HepG2 (cell line): ENCODE measurements around the gene ATRAID. TPM values are rescaled to one million over a fixed set of nuclear protein-coding genes. Genes with fewer than 3 reads are reported as not detected.

Experiments used
- ATAC-seq: fragments of 200-7000 bp; cut with Tn5 transposase; 3 replicates; pipeline ENCODE4 v1.9.1; 2020; ENCODE audit warnings: mild to moderate bottlenecking, moderate library complexity
- BruUV-seq: library from RNA; stranded (reverse); fragments of 400-500 nt; replicated peaks from 2 replicates; lab custom pipeline; 2021; lab: Mats Ljungman, UMichigan
- CTCF ChIA-PET: fragments of 300-600 bp; formaldehyde crosslinking; extraction: SDS; loops from one replicate; lab custom pipeline; 2021; ENCODE audit warnings: low total read pairs, inconsistent platforms, low intra/inter-chr PET ratio; lab: Yijun Ruan, JAX
- POLR2A ChIA-PET: fragments of 350-600 bp; sonication (Branson Sonifier 250); formaldehyde crosslinking; loops from one replicate; lab custom pipeline; 2020; ENCODE audit warnings: antibody characterized with exemption, inconsistent platforms; lab: Yijun Ruan, JAX
- DNase-seq: peaks from one replicate; pipeline ENCODE4 v3.0.0-alpha.2; 2015; ENCODE audit warnings: low spot score
- FAIRE-seq: peaks from 3 replicates; lab custom pipeline; 2011; peaks lifted over from hg19 to GRCh38; lab: Jason Lieb, UNC
- H2AFZ ChIP-seq: one replicate; pipeline ENCODE4 v1.6.1; 2011; ENCODE audit warnings: low read length, inconsistent platforms
- H3K27ac ChIP-seq: fragments of 300-600 bp; 3 replicates; pipeline ENCODE4 v1.8.0; 2011; ENCODE audit warnings: mixed run types, mild to moderate bottlenecking, mixed read lengths, low read length, inconsistent platforms; ENCODE audit not compliant: insufficient read depth; ENCODE audit errors: extremely low read length
- H3K27me3 ChIP-seq, 2 experiments: fragments of 200-600 bp in 1 of 2; 2 replicates in 1 of 2; 3 replicates in 1 of 2; pipeline versions ENCODE4 v1.6.0 to v1.8.0; 2011; ENCODE audit warnings: low read length in 2 of 2, mild to moderate bottlenecking in 2 of 2, moderate library complexity in 2 of 2, inconsistent platforms in 1 of 2; ENCODE audit not compliant: insufficient read depth in 2 of 2, control insufficient read depth in 1 of 2
- H3K36me3 ChIP-seq, 2 experiments: fragments of 200-600 bp in 1 of 2; replicated peaks in 1 of 2; 2 replicates in 1 of 2; 3 replicates in 1 of 2; pipeline versions ENCODE4 v1.5.1 to v1.8.0; 2011; ENCODE audit warnings: low read length in 2 of 2, inconsistent platforms in 1 of 2; ENCODE audit not compliant: insufficient read depth in 2 of 2, control insufficient read depth in 1 of 2
- H3K4me1 ChIP-seq: 2 replicates; pipeline ENCODE4 v1.5.1; 2012; ENCODE audit warnings: low read length, inconsistent platforms; ENCODE audit not compliant: insufficient read depth
- H3K4me2 ChIP-seq: 2 replicates; pipeline ENCODE4 v1.6.0; 2011; ENCODE audit warnings: low read depth, low read length, inconsistent platforms
- H3K4me3 ChIP-seq, 3 experiments: fragments of 200-600 bp in 1 of 3; sonication (generic), shearing (Covaris generic) in 1 of 3; replicated peaks in 1 of 3; 2 replicates each; pipeline ENCODE4 v1.5.1; 2011 to 2016; ENCODE audit warnings: low read length in 3 of 3, inconsistent platforms in 2 of 3, low read depth in 2 of 3, mild to moderate bottlenecking in 2 of 3, control low read depth in 1 of 3, mixed read lengths in 1 of 3; ENCODE audit not compliant: insufficient read depth in 1 of 3
- H3K79me2 ChIP-seq: one replicate; pipeline ENCODE4 v1.6.1; 2011; ENCODE audit warnings: low read length, inconsistent platforms; ENCODE audit not compliant: insufficient read depth
- H3K9ac ChIP-seq: 2 replicates; pipeline ENCODE4 v1.6.0; 2011; ENCODE audit warnings: mild to moderate bottlenecking, low read depth, low read length, inconsistent platforms; ENCODE audit not compliant: insufficient read depth
- H3K9me3 ChIP-seq: 2 replicates; pipeline ENCODE4 v1.5.1; 2012; ENCODE audit warnings: mild to moderate bottlenecking, low read length
- H4K20me1 ChIP-seq: 2 replicates; pipeline ENCODE4 v1.6.0; 2011; ENCODE audit warnings: inconsistent platforms, mild to moderate bottlenecking, low read length, moderate library complexity; ENCODE audit not compliant: insufficient read depth
- CENPX ChIP-seq: sonication (generic); formaldehyde crosslinking; IDR thresholded peaks from 2 replicates; pipeline ENCODE4 v1.9.0; 2021; ENCODE audit warnings: mild to moderate bottlenecking, missing genetic modification reagents, moderate library complexity
- HNF4A ChIP-seq: sonication (generic); formaldehyde crosslinking; IDR thresholded peaks from 2 replicates; pipeline ENCODE4 v1.4.0; 2020; ENCODE audit warnings: missing genetic modification reagents
- NFIB ChIP-seq: sonication (generic); formaldehyde crosslinking; IDR thresholded peaks from 2 replicates; pipeline ENCODE4 v1.9.0; 2021; ENCODE audit warnings: missing genetic modification reagents, mild to moderate bottlenecking, borderline replicate concordance
- RELA ChIP-seq: sonication (generic); formaldehyde crosslinking; IDR thresholded peaks from 2 replicates; pipeline ENCODE4 v1.4.0; 2020; ENCODE audit warnings: missing genetic modification reagents
- ZNF180 ChIP-seq: sonication (generic); formaldehyde crosslinking; IDR thresholded peaks from 2 replicates; pipeline ENCODE4 v1.4.0; 2020; ENCODE audit warnings: low read depth, missing genetic modification reagents, borderline replicate concordance
- WGBS: methylation state at CpG from one replicate; pipeline ENCODE4 v1.1.6; 2017; ENCODE audit warnings: low lambda C conversion rate; 5-methylcytosine and 5-hydroxymethylcytosine counted together
- in situ Hi-C: cut with HindIII; loops from 2 replicates; pipeline ENCODE4 v1.10.0; 2017; ENCODE audit warnings: low pct_unique_long_range_greater_than_20kb; ENCODE audit not compliant: extremely low pct_ligation_motif_present
- intact Hi-C: fragments of 100-400 bp; cut with micrococcal nuclease; formaldehyde crosslinking; loops from one replicate; pipeline ENCODE4 v1.10.0; 2022; ENCODE audit not compliant: unreplicated experiment
- polyA plus RNA-seq, 8 experiments: library from polyadenylated mRNA; depleted of rRNA in 3 of 8; stranded (reverse) in 7 of 8; unstranded in 1 of 8; fragments of >200 nt; fragmentation: Illumina TruSeq in 4 of 8; extraction: Trizol in 4 of 8; gene quantifications; 2 replicates each; pipeline versions ENCODE4 v1.2.1 to v1.2.3, GENCODE V29; 2011 to 2016; ENCODE audit warnings: low read depth in 4 of 8, missing spikeins in 1 of 8, mixed read lengths in 1 of 8; ENCODE audit not compliant: insufficient read depth in 1 of 8
- total RNA-seq, 5 experiments: library from RNA; depleted of rRNA; stranded (reverse); fragments of >200 nt; fragmentation: Illumina TruSeq; extraction: Trizol; gene quantifications; 2 replicates each; pipeline ENCODE4 v1.2.3, GENCODE V29; 2016; ENCODE audit warnings: low read depth in 1 of 5
- TF ChIP-seq, protein P1 (sequence below): fragments of 450-650 bp; IDR thresholded peaks from 2 replicates; pipeline ENCODE4 v1.6.1; 2017; ENCODE audit warnings: mild to moderate bottlenecking
- TF ChIP-seq, protein P2 (sequence below): sonication (generic); formaldehyde crosslinking; conservative IDR thresholded peaks from 2 replicates; pipeline ENCODE4 v1.4.0; 2020; ENCODE audit warnings: mild to moderate bottlenecking, missing genetic modification reagents, moderate library complexity
- TF ChIP-seq, protein P3 (sequence below): sonication (generic); formaldehyde crosslinking; IDR thresholded peaks from 2 replicates; pipeline ENCODE4 v1.8.0; 2022; ENCODE audit warnings: mild to moderate bottlenecking, missing genetic modification reagents, moderate library complexity
- TF ChIP-seq, protein P4 (sequence below): sonication (generic); formaldehyde crosslinking; IDR thresholded peaks from 2 replicates; pipeline ENCODE4 v1.4.0; 2020; ENCODE audit warnings: missing genetic modification reagents
- TF ChIP-seq, protein P5 (sequence below): sonication (generic); formaldehyde crosslinking; IDR thresholded peaks from 2 replicates; pipeline ENCODE4 v1.5.1; 2020; ENCODE audit warnings: missing genetic modification reagents, mild to moderate bottlenecking, borderline replicate concordance

ATRAID gene
- total and polyA plus RNA-seq, 2 of the 13 experiments (the other 11 are each of a cell fraction or from before 2014, with no cell fraction given) = 207 to 382 TPM

DNA sequence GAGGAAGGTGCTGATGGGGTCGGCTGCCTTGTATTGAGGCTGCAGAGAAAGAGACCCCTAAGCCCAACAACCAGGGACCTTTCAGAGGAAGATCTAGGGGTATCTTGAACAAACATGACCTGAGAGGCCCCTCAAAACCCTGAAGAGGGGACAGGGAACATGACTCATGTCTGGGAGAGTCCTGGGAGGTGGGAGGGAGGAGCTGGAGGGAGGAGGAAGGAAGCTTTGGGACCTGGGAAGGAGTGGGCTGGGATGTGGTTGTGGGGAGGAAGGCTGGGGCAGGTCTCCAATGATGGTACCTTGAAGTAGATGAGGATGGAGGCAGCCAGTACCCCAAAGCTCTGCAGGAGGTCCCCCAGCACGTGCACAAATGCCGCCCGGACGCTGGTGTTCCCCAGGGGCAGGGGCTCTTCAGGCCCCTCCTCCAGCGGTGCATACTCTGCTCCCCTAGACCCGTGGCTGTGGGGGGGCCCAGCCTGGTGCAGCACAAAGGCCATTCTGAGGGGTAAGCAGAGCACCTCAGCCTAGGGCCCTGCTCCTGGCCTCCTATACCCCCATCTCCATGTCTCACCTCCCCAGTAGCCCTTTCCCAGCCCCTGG lies 45.1 kb downstream of the ATRAID start (continued):
- TF ChIP-seq, protein P1, sequence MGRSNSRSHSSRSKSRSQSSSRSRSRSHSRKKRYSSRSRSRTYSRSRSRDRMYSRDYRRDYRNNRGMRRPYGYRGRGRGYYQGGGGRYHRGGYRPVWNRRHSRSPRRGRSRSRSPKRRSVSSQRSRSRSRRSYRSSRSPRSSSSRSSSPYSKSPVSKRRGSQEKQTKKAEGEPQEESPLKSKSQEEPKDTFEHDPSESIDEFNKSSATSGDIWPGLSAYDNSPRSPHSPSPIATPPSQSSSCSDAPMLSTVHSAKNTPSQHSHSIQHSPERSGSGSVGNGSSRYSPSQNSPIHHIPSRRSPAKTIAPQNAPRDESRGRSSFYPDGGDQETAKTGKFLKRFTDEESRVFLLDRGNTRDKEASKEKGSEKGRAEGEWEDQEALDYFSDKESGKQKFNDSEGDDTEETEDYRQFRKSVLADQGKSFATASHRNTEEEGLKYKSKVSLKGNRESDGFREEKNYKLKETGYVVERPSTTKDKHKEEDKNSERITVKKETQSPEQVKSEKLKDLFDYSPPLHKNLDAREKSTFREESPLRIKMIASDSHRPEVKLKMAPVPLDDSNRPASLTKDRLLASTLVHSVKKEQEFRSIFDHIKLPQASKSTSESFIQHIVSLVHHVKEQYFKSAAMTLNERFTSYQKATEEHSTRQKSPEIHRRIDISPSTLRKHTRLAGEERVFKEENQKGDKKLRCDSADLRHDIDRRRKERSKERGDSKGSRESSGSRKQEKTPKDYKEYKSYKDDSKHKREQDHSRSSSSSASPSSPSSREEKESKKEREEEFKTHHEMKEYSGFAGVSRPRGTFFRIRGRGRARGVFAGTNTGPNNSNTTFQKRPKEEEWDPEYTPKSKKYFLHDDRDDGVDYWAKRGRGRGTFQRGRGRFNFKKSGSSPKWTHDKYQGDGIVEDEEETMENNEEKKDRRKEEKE = no peak
- TF ChIP-seq NFIB (CRISPR knock-in tag) (no peak), HNF4A (CRISPR knock-in tag) (no peak)

DNA sequence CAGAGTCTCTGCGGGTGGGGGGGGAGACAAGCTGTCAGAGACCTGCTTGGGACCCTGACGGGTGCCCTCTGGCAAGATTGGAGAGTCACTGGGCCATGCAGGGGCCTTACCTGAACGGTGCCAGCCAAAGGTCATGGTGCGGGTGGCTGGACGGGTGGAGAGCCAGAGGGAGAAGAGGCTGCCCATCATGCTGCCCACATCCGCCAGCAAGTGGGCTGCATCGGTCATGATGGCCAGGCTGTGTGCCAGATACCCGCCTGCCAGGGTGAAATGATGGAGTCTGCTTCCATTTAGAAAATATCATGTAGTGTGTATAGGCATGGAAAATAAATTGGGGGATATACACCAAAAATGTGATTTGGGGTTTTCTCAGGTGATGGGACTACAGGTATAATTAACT lies 46.2 kb downstream of the ATRAID start:
- Histone ChIP-seq H3K36me3 (no peaks in the 10 kb centered on the region), H3K4me1 (peaks cover under 1% of the 10 kb centered on the region), H3K4me3 (no peak overlapping the region), H3K9ac (no peak overlapping the region), H3K9me3 (no peaks in the 10 kb centered on the region), H3K27me3 (peaks cover 7 to 33% of the 10 kb centered on the region in 2 experiments), H4K20me1 (no peaks in the 10 kb centered on the region), H3K27ac (no peak overlapping the region), H2AFZ (no peak overlapping the region), H3K79me2 (no peaks in the 10 kb centered on the region), H3K4me2 (no peak overlapping the region)
- BruUV-seq = no TSS peak
- in situ Hi-C loops = no loop called here
- 68% methylated on average over 8 of the region's 8 CpGs for WGBS
- no peak for FAIRE-seq
- POLR2A ChIA-PET = no interaction called here
- DNase-seq = no peak
- CTCF ChIA-PET = no interaction called here
- no peak for ATAC-seq
- intact Hi-C loops = loop anchor here (10.0 kb wide), 1 partner anchor 117 kb away; the partner anchor contains the start of genes EIF2B4 and SNX17
- TF ChIP-seq, protein P2, sequence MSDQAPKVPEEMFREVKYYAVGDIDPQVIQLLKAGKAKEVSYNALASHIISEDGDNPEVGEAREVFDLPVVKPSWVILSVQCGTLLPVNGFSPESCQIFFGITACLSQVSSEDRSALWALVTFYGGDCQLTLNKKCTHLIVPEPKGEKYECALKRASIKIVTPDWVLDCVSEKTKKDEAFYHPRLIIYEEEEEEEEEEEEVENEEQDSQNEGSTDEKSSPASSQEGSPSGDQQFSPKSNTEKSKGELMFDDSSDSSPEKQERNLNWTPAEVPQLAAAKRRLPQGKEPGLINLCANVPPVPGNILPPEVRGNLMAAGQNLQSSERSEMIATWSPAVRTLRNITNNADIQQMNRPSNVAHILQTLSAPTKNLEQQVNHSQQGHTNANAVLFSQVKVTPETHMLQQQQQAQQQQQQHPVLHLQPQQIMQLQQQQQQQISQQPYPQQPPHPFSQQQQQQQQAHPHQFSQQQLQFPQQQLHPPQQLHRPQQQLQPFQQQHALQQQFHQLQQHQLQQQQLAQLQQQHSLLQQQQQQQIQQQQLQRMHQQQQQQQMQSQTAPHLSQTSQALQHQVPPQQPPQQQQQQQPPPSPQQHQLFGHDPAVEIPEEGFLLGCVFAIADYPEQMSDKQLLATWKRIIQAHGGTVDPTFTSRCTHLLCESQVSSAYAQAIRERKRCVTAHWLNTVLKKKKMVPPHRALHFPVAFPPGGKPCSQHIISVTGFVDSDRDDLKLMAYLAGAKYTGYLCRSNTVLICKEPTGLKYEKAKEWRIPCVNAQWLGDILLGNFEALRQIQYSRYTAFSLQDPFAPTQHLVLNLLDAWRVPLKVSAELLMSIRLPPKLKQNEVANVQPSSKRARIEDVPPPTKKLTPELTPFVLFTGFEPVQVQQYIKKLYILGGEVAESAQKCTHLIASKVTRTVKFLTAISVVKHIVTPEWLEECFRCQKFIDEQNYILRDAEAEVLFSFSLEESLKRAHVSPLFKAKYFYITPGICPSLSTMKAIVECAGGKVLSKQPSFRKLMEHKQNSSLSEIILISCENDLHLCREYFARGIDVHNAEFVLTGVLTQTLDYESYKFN (CRISPR knock-in tag) = no peak
- TF ChIP-seq RELA (no peak), CENPX (no peak), ZNF180 (CRISPR knock-in tag) (no peak)
- TF ChIP-seq, protein P3, sequence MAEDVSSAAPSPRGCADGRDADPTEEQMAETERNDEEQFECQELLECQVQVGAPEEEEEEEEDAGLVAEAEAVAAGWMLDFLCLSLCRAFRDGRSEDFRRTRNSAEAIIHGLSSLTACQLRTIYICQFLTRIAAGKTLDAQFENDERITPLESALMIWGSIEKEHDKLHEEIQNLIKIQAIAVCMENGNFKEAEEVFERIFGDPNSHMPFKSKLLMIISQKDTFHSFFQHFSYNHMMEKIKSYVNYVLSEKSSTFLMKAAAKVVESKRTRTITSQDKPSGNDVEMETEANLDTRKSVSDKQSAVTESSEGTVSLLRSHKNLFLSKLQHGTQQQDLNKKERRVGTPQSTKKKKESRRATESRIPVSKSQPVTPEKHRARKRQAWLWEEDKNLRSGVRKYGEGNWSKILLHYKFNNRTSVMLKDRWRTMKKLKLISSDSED (CRISPR knock-in tag) = no peak
- TF ChIP-seq, protein P4, sequence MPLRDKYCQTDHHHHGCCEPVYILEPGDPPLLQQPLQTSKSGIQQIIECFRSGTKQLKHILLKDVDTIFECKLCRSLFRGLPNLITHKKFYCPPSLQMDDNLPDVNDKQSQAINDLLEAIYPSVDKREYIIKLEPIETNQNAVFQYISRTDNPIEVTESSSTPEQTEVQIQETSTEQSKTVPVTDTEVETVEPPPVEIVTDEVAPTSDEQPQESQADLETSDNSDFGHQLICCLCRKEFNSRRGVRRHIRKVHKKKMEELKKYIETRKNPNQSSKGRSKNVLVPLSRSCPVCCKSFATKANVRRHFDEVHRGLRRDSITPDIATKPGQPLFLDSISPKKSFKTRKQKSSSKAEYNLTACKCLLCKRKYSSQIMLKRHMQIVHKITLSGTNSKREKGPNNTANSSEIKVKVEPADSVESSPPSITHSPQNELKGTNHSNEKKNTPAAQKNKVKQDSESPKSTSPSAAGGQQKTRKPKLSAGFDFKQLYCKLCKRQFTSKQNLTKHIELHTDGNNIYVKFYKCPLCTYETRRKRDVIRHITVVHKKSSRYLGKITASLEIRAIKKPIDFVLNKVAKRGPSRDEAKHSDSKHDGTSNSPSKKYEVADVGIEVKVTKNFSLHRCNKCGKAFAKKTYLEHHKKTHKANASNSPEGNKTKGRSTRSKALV = no peak
- TF ChIP-seq, protein P5, sequence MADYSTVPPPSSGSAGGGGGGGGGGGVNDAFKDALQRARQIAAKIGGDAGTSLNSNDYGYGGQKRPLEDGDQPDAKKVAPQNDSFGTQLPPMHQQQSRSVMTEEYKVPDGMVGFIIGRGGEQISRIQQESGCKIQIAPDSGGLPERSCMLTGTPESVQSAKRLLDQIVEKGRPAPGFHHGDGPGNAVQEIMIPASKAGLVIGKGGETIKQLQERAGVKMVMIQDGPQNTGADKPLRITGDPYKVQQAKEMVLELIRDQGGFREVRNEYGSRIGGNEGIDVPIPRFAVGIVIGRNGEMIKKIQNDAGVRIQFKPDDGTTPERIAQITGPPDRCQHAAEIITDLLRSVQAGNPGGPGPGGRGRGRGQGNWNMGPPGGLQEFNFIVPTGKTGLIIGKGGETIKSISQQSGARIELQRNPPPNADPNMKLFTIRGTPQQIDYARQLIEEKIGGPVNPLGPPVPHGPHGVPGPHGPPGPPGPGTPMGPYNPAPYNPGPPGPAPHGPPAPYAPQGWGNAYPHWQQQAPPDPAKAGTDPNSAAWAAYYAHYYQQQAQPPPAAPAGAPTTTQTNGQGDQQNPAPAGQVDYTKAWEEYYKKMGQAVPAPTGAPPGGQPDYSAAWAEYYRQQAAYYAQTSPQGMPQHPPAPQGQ (CRISPR knock-in tag) = no peak
